Endothelial cell (in vitro differentiated cells): ENCODE data around the gene LPP. TPM values are rescaled to one million over a fixed set of nuclear protein-coding genes. Genes with fewer than 3 reads are reported as not detected.

ENCODE experiments used
- DNase-seq: peaks from one replicate; pipeline ENCODE4 v3.0.0; 2021; ENCODE audit warnings: low spot score
- H3K27ac Mint-ChIP-seq: one replicate; pipeline ENCODE4 v1.8.0; 2021; ENCODE audit warnings: mixed read lengths, inconsistent platforms; ENCODE audit not compliant: unreplicated experiment
- H3K27me3 Mint-ChIP-seq: one replicate; pipeline ENCODE4 v1.8.0; 2021; ENCODE audit warnings: mild to moderate bottlenecking, moderate library complexity, mixed read lengths, inconsistent platforms; ENCODE audit not compliant: unreplicated experiment
- H3K36me3 Mint-ChIP-seq: one replicate; pipeline ENCODE4 v1.8.0; 2021; ENCODE audit warnings: mild to moderate bottlenecking, low read depth, mixed read lengths, inconsistent platforms; ENCODE audit not compliant: unreplicated experiment
- H3K4me1 Mint-ChIP-seq: one replicate; pipeline ENCODE4 v1.8.0; 2021; ENCODE audit warnings: mild to moderate bottlenecking, mixed read lengths, inconsistent platforms; ENCODE audit not compliant: unreplicated experiment
- H3K4me3 Mint-ChIP-seq: one replicate; pipeline ENCODE4 v1.8.0; 2021; ENCODE audit warnings: mild to moderate bottlenecking, mixed read lengths, inconsistent platforms; ENCODE audit not compliant: unreplicated experiment
- H3K9me3 Mint-ChIP-seq: one replicate; pipeline ENCODE4 v1.8.0; 2021; ENCODE audit warnings: mixed read lengths, inconsistent platforms; ENCODE audit not compliant: unreplicated experiment
- CTCF ChIP-seq: fragments of 200-600 bp; sonication (generic); IDR thresholded peaks from one replicate; pipeline ENCODE4 v1.5.0; 2021; ENCODE audit warnings: antibody characterized with exemption; ENCODE audit not compliant: unreplicated experiment
- total RNA-seq: library from RNA; stranded (reverse); fragmentation: NEBNext Ultra II Directional; extraction: Animal tissue kit (Norgen Biotek cat#: 25700); gene quantifications from one replicate; pipeline ENCODE4 v1.2.1, GENCODE V29; 2021; ENCODE audit not compliant: unreplicated experiment

The LPP gene
- total RNA-seq, 1 donor from 2014 or later: 181 TPM

GRCh38 chr3:188590557-188590956 lies 436.6 kb downstream of the LPP start:
- H3K9me3 Mint-ChIP-seq: no peaks in the 10 kb centered on the region
- H3K4me3 Mint-ChIP-seq: no peak overlapping the region
- H3K4me1 Mint-ChIP-seq: peaks cover 6% of the 10 kb centered on the region
- H3K36me3 Mint-ChIP-seq: no peaks in the 10 kb centered on the region
- no peak for TF ChIP-seq CTCF
- DNase-seq: no peak
- H3K27me3 Mint-ChIP-seq: no peaks in the 10 kb centered on the region
- H3K27ac Mint-ChIP-seq: no peak overlapping the region

GRCh38 chr3:188594139-188594538 lies 440.2 kb downstream of the LPP start:
- no peak overlapping the region for H3K4me3 Mint-ChIP-seq
- no peak overlapping the region for H3K27ac Mint-ChIP-seq
- no peaks in the 10 kb centered on the region for H3K27me3 Mint-ChIP-seq
- no peaks in the 10 kb centered on the region for H3K9me3 Mint-ChIP-seq
- peaks cover 4% of the 10 kb centered on the region for H3K4me1 Mint-ChIP-seq
- no peaks in the 10 kb centered on the region for H3K36me3 Mint-ChIP-seq
- DNase-seq: no peak
- no peak for TF ChIP-seq CTCF

DNA sequence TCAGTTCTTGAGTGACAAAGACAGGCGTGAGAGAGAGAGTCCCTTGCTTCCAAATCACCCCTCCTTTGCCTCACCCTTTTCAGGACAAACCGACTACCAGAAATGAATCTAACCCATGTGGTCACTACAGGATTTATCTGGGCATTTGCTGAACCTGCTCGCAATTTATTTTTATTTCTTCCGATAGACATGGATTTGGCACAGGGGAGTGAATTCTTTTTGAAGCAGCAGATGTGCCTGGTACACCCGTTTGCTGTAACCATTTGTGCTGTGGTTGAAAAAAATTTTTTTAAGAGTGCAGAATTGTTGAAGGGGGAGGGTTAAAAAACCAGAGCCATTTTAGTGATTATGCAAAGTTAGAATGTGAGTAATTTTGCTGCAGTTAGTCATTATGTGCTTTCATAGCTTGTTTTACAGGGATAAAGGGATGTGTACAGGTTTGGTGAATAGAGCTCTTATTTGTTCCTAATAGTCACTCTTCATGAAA lies 442.0 kb downstream of the LPP start:
- H3K36me3 Mint-ChIP-seq: no peaks in the 10 kb centered on the region
- no peak for DNase-seq
- no peaks in the 10 kb centered on the region for H3K9me3 Mint-ChIP-seq
- H3K27me3 Mint-ChIP-seq: no peaks in the 10 kb centered on the region
- H3K4me1 Mint-ChIP-seq: peaks cover 4% of the 10 kb centered on the region
- TF ChIP-seq CTCF: no peak
- peak overlapping the region; percentile 33 for H3K4me3 Mint-ChIP-seq
- no peak overlapping the region for H3K27ac Mint-ChIP-seq

- no peak for DNase-seq
- Mint-ChIP-seq H3K9me3 (no peaks in the 10 kb centered on the region), H3K27me3 (no peaks in the 10 kb centered on the region), H3K4me3 (no peak overlapping the region), H3K27ac (no peak overlapping the region), H3K4me1 (peaks cover 2% of the 10 kb centered on the region), H3K36me3 (no peaks in the 10 kb centered on the region)
- TF ChIP-seq CTCF: no peak
Observed at GRCh38 chr3:188598894-188599293, 444.9 kb downstream of the LPP start.

DNA sequence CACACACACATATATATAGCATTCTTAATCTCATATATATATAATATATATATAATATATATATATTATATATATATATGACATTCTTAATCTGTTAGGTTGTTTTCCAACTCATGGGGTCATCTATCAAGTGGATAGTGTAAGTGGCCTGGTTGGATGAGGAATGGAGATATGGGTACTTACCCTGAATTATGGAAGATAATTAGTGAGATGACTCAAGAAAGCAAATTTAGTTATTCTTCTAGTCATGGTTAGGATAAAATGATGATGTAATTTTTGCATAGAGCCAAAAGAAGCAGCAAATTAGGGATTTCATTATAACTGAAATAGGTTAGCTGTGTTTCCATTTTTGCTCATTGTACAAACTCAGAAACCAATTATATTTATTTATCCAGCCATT lies 448.2 kb downstream of the LPP start:
- H3K36me3 Mint-ChIP-seq: no peaks in the 10 kb centered on the region

More for the DNA sequence above, 448.2 kb downstream of the LPP start:
- H3K27ac Mint-ChIP-seq: no peak overlapping the region
- H3K4me3 Mint-ChIP-seq: no peak overlapping the region
- H3K27me3 Mint-ChIP-seq: peaks cover 3% of the 10 kb centered on the region
- DNase-seq: no peak
- no peaks in the 10 kb centered on the region for H3K9me3 Mint-ChIP-seq
- no peak for TF ChIP-seq CTCF
- H3K4me1 Mint-ChIP-seq: no peaks in the 10 kb centered on the region
